ENCODE data around the gene SCMH1. TPM values are rescaled to one million over a fixed set of nuclear protein-coding genes. Genes with fewer than 3 reads are reported as not detected.

The SCMH1 gene
- total RNA-seq, 1 experiment from 2014 or later = 19.4 TPM

GRCh38 chr1:41218152-41218551 lies 24.0 kb downstream of the SCMH1 start (continued):
- TF ChIP-seq FOXP4 (CRISPR knock-in tag; IDR thresholded peaks at IDR 0.05) = no peak

GRCh38 chr1:41217441-41217840 lies 24.7 kb downstream of the SCMH1 start:
- ChIA-PET CTCF (no interaction called here), POLR2A (no interaction called here)
- peaks cover 42% of the 10 kb centered on the region for H3K36me3 Mint-ChIP-seq
- H3K4me3 Mint-ChIP-seq = no peak overlapping the region
- H3K27me3 Mint-ChIP-seq (ENCODE audit: low read depth) = no peaks in the 10 kb centered on the region
- TF ChIP-seq USF2 (CRISPR knock-in tag; IDR thresholded peaks at IDR 0.05) (no peak), NFYB (CRISPR knock-in tag; conservative IDR thresholded peaks at IDR 0.05; ENCODE audit: low read depth) (no peak), ATF2 (CRISPR knock-in tag; IDR thresholded peaks at IDR 0.05; ENCODE audit: borderline replicate concordance, low read depth) (no peak), GRHL2 (CRISPR knock-in tag; IDR thresholded peaks at IDR 0.05; ENCODE audit: insufficient replicate concordance, severe bottlenecking) (no peak), ARID4B (CRISPR knock-in tag; IDR thresholded peaks at IDR 0.05; ENCODE audit: borderline replicate concordance) (no peak), ZNF423 (CRISPR knock-in tag; IDR thresholded peaks at IDR 0.05) (no peak), PRRX2 (CRISPR knock-in tag; IDR thresholded peaks at IDR 0.05) (no peak), ATF3 (CRISPR knock-in tag; conservative IDR thresholded peaks at IDR 0.05) (no peak), ZNF138 (CRISPR knock-in tag; conservative IDR thresholded peaks at IDR 0.05) (no peak), ZNF317 (CRISPR knock-in tag; IDR thresholded peaks at IDR 0.05; ENCODE audit: borderline replicate concordance, low read depth) (no peak), PREB (CRISPR knock-in tag; IDR thresholded peaks at IDR 0.05; ENCODE audit: borderline replicate concordance) (no peak), ELF4 (CRISPR knock-in tag; IDR thresholded peaks at IDR 0.05; ENCODE audit: low read depth) (no peak), NR2C2 (CRISPR knock-in tag; IDR thresholded peaks at IDR 0.05) (no peak), SOX15 (CRISPR knock-in tag; IDR thresholded peaks at IDR 0.05) (no peak), IRF1 (CRISPR knock-in tag; IDR thresholded peaks at IDR 0.05) (no peak), IRF2 (CRISPR knock-in tag; IDR thresholded peaks at IDR 0.05; ENCODE audit: borderline replicate concordance, low read depth) (no peak), MLX (CRISPR knock-in tag; IDR thresholded peaks at IDR 0.05) (no peak), ZNF671 (CRISPR knock-in tag; IDR thresholded peaks at IDR 0.05) (no peak), SMAD3 (CRISPR knock-in tag; IDR thresholded peaks at IDR 0.05; ENCODE audit: borderline replicate concordance) (no peak)
- no peak for DNase-seq (ENCODE audit: low spot score)
- H3K4me1 Mint-ChIP-seq = no peaks in the 10 kb centered on the region
- H3K9me3 Mint-ChIP-seq = peaks cover 42% of the 10 kb centered on the region
- ATAC-seq = no peak
- H3K27ac Mint-ChIP-seq = no peak overlapping the region
